ENCODE data around the gene CEP131.

Gene CEP131

GRCh38 chr17:81222906-81223761, at the start of gene CEP131:
CEP131 (minus strand) TSS chr17:81222965; CDS start chr17:81220056, 2,909 bp downstream.
- FAIRE-seq = no peak

- no peak for FAIRE-seq
These were observed 48.5 kb upstream of the CEP131 start for GRCh38 chr17:81271226-81271625.

GRCh38 chr17:81270279-81270678, 47.5 kb upstream of the CEP131 start:
- no peak for FAIRE-seq

GRCh38 chr17:81267390-81268067, 44.8 kb upstream of the CEP131 start:
- no peak for FAIRE-seq

- FAIRE-seq = no peak
These were observed 42.8 kb upstream of the CEP131 start for GRCh38 chr17:81265576-81265975.

GRCh38 chr17:81264640-81265039, 41.9 kb upstream of the CEP131 start:
- FAIRE-seq = no peak

GRCh38 chr17:81263371-81264181, 40.8 kb upstream of the CEP131 start:
- no peak for FAIRE-seq

- no peak for FAIRE-seq
These were observed 39.0 kb upstream of the CEP131 start for GRCh38 chr17:81261582-81262336.

- no peak for FAIRE-seq
These were observed 38.3 kb upstream of the CEP131 start for GRCh38 chr17:81261096-81261495.

- no peak for FAIRE-seq
These were observed 37.9 kb upstream of the CEP131 start for GRCh38 chr17:81260641-81261040.

GRCh38 chr17:81260171-81260570, 37.4 kb upstream of the CEP131 start:
- no peak for FAIRE-seq

GRCh38 chr17:81259058-81259605, 36.4 kb upstream of the CEP131 start:
- no peak for FAIRE-seq

GRCh38 chr17:81258292-81258691, 35.5 kb upstream of the CEP131 start:
- FAIRE-seq = no peak

GRCh38 chr17:81257533-81257932, 34.8 kb upstream of the CEP131 start:
- FAIRE-seq = no peak

GRCh38 chr17:81256616-81257015, 33.9 kb upstream of the CEP131 start:
- no peak for FAIRE-seq

- no peak for FAIRE-seq
These were observed 32.4 kb upstream of the CEP131 start for GRCh38 chr17:81254955-81255717.

GRCh38 chr17:81253358-81254131, 30.8 kb upstream of the CEP131 start:
- no peak for FAIRE-seq

- no peak for FAIRE-seq
These were observed 30.2 kb upstream of the CEP131 start for GRCh38 chr17:81252987-81253329.

- no peak for FAIRE-seq
These were observed 29.7 kb upstream of the CEP131 start for GRCh38 chr17:81252326-81252986.

- no peak for FAIRE-seq
These were observed 29.0 kb upstream of the CEP131 start for GRCh38 chr17:81251709-81252301.

Measured in TTC549 (cell line).